Measurements from ENCODE around the gene FRY.

Gene FRY

DNA sequence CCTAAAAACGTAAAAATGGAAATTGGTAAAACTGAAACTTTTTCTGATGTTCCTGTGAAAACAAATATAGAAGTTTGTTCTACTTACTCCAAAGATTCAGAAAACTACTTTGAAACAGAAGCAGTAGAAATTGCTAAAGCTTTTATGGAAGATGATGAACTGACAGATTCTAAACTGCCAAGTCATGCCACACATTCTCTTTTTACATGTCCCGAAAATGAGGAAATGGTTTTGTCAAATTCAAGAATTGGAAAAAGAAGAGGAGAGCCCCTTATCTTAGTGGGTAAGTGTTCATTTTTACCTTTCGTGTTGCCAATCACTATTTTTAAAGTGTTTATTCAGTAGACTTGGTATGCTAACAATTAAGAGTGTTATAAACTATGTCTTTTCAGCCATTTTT, 309.3 kb downstream of the FRY start:
- in situ Hi-C loops (cut with HindIII; ENCODE audit: low sequenced_read_pairs) = no loop called here

DNA sequence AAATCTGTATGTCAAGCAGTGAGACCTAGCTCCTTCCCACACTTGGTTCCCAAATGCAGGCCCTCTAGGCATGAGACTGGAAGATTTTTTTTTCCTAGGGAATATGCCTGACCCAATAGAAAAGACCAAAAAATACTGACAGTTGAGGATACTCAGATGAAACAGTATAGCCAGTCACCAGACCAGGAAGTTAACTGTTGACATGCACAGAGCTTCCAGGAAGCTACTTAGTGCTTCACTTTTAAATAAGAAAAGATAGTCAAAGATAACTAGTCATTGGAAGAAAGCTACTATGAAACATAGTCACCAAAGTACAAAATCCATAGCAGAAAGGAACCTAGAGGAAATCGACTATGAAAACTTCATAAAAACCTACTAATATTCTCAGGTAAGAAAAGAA, 316.1 kb downstream of the FRY start:
- in situ Hi-C loops (cut with HindIII; ENCODE audit: low sequenced_read_pairs) = no loop called here

Measured in DLD1 (cell line).